MM.1S (cell line): ENCODE measurements around the gene COG5.

Source experiments
- CTCF ChIP-seq: fragments of 300-600 bp; sonication (generic); IDR thresholded peaks from 2 replicates; pipeline ENCODE4 v1.5.1; 2016; ENCODE audit warnings: antibody characterized with exemption, low read length, mixed read lengths
- EZH2 ChIP-seq: fragments of 300-600 bp; sonication (generic); optimal IDR thresholded peaks from 2 replicates; pipeline ENCODE3; 2017; ENCODE audit warnings: low read depth, mild to moderate bottlenecking, antibody characterized with exemption, low read length, mixed read lengths

DNA sequence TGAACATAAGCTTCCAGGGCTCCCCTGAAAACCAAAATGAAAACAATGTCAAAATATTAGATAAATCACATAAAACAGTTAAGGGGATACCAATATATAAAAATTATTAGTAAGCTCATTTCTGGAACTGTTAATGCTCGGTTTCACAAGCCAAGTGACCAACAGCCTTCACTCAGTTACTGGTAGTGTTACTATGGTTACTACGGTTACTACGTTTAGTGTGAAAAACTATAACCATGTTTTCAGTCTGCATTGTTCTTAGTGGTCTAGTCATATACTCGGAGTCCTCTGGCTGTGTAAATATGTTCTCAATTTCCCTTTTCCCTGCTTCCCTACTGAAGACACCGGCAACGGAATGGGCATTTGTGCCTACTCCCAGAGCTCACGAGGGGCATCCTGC lies 360.1 kb downstream of the COG5 start:
- TF ChIP-seq CTCF: no peak
- TF ChIP-seq EZH2: no peak
